HG02870 (cell line): Measurements from ENCODE around the gene SNPH.

ENCODE experiments used
- ATAC-seq: cut with Tn5 transposase; IDR thresholded peaks from one replicate; pipeline ENCODE4 v1.9.1; 2021; ENCODE audit warnings: mild to moderate bottlenecking, moderate library complexity; ENCODE audit not compliant: unreplicated experiment

The SNPH gene

DNA sequence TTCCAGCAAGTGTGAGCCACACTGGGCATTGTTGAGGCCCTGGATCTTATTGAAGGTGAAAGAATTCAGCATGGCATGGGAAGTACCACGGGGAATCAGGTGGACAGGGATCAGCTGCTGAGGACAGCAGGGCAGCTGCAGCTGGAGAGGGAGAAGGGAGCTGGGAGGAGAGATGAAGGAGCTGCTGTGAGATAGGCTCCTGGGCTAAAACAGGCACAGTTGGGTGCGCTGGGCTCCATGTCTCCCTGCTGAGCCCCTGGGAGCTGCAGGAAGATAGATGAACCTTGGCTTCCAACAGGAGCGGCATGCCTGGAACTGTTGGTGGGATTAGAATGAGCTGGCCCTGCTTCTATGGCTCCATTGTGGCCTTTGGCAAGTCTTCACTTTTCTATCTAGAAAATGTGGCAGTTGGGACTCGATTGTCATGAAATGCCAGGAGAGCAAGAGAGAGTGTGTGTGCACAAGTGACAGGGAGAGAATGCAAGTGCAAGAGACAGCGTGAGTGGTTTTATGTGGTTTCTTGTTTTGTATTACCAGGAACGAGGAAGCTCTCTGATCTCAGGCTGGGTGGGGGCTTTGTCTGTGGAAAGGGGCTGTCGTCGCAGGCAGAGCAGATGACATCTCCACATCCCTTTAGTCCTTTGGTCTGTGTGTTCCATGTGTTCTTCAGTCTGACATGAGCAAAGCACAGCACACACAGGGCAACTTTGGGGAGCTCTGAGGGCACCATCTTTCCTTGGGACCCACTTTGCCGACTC lies 20.4 kb downstream of the SNPH start:
- ATAC-seq: no peak

DNA sequence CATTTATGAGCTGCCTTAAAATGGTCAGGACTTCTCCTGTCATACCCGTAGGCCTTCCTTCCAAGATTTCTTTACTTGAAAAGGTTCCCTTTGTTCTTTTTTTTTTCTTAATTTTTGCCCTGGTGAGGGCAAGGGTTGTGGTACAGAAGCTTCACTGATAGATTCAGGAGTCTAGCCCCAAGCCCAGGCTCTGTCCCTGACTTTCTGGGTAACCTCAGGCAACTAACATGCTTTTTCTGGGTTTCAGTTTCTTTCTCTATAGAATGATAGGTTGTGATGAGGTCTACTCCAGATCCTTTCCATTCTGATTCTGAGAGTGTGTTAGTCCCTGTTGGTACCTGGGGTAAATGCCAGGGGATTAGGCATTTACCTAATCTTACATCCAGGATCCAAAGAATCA lies 21.2 kb downstream of the SNPH start:
- ATAC-seq: no peak

DNA sequence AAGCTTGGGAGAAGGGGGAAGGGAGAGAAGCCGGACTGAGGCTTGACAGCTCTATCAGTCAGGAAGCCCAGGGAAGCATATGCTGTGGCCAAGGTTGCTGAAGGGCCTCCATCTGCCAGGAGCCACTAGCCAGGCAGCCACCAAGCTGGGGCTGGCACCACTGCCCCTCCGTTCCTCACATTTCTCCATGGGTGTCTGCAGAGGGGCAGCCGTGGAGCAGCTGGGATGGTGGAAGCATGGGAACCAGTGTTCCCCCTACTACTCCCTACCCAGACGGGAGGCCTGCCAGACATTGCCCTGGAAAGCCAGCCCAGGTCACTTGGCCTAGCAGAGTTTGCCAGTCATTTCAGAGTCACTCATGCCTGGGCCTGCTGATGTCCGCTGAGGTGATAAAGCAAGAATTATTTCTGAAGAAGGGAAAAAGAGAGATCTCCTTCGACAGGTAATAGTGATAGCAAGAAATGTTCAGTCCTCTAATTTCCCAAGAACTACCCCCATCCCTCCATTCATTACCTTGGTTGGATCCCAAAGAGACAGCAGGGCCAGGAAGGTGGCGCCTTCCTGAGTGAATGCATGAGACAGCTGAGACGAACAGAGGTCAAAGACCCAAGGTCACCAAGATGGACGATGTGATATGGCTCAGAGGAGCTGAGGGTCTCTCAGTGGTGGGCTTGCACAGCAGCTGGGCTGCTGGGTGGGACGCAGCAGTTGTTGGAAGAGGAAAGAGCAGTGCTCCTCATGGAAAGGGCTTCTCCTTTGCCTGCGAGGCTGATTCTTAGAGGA lies 21.9 kb downstream of the SNPH start:
- no peak for ATAC-seq

DNA sequence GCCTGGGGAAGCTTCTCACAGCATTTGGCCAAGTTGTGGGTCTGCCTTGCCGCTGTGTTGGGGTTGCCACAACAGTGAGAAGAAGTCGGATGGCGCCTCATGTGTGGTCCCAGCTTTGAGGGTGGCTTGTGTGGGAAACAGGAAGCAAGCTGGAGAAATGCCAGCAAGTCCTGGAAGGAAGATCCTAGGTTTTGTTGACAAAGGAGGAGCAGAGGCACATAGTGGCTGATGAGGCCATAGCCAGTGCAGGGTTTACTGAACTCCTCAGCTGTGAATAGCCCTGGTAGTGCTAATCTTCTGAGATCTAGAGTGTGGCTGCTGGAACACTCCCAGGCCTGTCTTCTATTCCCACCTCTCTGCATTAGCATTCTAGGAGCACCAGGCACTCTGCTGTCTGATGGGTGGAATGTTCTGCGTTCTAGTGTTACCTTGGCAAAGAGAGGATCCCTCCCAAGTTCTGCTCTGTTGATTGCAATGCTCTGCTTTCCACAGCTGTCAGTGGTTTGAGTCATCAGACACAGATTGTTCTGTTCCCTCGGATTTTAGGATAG lies 25.2 kb downstream of the SNPH start:
- no peak for ATAC-seq

DNA sequence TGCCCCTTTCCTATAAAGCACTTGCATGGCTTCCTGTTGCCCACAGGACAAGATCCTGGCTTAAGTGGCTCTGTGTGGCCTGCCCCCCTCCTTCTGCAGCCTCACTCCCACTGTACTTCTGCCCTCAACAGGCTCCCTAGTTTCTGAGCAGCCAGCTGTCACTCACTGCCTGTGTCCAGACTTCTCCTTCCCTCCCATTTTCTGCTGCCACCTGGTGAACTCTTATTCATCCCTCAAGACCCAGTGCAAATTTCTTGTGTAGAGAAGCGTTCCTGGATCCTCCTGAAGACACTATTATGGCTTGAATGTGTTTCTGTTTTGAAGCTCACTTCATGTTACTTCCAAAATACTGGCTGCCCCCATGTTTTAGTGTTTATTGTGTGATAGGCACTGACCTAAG lies 26.5 kb downstream of the SNPH start:
- ATAC-seq: no peak

DNA sequence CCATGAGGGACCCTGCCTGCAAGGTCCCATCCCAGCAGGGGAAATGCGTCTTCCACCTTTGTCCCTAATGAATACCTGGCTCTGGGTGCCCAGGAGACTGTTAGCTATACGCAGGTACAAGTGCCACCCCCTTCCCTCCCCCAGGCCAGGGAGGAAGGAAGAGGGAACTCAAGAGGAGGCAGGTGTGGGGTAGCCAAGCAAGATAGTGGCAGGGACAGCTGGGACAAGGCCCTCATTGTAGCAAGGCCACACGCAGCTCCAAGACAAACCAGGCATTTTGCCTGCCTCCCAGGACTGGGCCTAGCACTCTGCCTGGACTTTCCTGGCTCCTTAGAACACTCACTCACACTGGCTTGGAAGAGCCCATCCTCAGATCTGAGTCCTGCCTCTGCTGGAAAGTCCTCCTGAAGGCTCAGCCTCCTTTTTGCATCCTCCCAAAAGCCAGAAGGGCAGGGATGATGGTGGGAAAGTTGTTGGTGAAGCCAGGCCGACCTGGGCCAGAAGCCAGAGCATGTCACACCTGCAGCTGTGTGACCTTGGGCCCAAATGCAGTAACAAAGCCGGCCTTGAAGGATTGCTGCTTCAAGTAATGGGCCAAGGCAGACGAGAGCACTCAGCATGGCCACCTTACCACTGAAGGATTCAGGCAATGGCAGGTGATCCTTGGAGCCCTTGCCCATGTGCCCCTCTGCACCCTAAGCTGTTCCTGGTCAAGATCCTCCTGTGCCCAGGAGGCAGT lies 27.7 kb downstream of the SNPH start:
- no peak for ATAC-seq

DNA sequence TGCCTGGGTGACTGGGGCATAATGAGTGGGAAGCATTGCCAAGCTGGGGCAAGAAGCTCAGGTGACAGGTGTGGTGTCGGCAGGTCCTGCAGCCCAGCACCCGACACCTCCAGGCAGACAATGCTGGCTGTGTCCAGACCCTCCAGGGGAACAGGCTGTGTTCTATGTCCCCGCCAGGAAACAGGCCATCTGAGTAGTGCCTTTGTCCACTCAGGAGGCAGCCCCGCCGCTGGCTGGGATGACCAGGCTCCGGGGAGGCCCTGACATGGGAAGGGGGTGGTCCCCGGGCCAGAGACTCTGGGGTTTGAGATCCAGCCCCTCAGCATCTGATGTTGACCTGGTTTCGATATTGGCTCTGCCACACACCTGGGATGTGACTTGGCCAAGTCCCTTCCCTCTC lies 28.4 kb downstream of the SNPH start:
- ATAC-seq: no peak

DNA sequence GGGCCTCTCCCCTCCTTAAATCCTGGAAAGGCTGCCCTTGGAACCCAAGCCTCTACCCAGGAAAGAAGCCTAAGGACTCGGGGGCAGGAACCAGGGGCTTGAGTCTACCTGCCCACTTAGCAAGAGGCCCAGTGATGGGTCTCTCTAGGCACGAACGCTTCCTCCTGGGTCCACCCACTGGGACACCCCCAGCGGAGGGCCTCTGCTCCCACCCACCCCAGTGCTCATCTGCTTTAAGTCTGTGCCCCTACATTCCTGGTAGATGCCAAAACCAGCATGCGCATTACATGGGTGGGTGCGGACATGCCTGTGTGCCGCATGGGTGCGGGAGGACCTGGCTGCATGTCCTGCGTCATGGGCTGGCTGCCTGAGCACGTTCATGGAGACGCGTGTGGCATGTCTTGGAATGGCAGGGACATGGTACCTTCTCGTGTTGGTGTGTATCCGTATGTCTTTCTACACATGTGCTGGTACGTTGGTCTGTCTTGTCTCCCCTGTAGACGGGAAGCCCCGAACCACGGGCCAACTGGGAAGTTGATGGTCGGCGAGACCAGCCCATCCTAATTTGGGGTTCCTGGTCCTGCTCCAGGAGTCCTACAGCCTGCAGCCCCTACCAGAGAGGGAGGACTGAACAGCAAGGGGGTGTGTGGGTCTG lies 29.3 kb downstream of the SNPH start:
- no peak for ATAC-seq

DNA sequence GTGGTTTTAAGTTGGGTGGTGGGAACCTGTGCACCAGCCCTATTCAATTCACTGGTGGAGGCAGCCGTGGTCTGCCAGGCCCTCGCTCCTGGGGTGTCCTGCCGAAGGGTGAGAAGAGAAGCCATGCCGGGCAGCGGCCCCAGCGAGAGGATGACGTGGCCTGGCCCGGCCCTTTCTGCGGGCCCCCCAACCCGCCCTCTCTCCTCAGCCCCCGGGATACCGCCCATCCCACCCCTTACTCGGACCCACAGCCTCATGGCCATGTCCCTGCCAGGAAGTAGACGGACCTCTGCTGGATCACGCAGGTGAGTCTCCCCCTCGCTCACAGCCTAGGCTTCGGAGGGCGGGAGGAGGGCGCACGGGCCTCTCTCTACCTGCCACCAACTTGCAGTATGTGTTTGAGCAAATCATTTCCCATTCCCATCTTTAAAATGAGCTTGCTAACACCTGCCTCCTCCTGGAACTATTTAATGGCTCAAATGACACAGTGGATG lies 30.1 kb downstream of the SNPH start:
- no peak for ATAC-seq

DNA sequence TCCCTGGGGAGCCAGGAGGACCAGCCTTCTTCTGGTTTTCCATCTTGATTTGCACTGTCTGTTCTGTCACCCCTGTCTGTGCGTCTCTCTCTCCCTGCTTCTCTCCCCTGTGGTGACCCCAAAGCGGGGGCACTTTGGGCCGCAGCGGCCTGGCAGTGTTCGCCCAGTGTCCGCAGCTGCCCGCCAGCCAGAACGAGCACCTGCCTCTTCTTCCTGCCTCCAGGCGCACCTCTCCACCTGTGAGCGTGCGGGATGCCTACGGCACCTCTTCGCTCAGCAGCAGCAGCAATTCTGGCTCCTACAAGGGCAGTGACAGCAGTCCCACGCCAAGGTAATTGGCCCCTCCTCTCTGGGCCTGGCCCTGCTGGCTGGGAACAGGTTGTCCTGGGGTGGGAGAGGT lies 30.8 kb downstream of the SNPH start:
- ATAC-seq: no peak

DNA sequence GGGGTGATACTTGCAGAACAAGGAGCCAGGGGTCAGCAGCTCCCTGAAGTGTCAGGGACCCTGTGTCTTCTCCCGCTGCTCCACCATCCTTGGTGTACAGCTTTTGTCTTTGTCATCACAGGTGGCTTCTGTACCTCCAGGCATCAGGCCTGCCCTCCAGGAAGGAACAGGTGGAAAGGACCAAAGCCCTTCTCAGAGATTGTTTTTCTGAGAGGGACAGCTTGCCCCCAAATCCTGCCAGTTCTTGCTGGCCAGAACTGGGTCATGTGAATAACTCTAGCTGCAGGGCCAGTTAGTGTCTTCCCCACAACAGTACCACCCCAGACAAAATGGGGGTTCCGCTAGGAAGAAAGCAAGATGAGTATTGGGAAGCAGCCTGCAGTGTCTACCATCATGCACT lies 31.4 kb downstream of the SNPH start:
- ATAC-seq: no peak

DNA sequence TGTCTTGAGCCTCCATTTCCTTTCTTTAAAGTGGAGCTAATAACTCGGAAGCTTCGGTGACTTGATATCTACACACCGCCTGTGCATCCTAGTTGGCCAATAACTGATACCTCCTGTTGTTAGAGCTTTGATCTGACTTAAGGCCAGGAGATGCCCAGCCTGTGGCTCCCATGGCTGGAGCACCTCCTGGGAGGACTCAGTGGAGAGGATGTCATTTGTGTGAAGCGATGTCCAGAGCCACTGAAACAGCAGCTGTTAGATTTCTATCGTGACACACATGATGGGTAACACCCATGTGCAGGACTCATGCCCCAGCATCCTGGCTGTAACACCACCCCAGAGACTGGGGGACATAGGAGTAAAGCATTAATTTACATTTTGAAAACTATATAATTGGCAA lies 32.1 kb downstream of the SNPH start:
- no peak for ATAC-seq

DNA sequence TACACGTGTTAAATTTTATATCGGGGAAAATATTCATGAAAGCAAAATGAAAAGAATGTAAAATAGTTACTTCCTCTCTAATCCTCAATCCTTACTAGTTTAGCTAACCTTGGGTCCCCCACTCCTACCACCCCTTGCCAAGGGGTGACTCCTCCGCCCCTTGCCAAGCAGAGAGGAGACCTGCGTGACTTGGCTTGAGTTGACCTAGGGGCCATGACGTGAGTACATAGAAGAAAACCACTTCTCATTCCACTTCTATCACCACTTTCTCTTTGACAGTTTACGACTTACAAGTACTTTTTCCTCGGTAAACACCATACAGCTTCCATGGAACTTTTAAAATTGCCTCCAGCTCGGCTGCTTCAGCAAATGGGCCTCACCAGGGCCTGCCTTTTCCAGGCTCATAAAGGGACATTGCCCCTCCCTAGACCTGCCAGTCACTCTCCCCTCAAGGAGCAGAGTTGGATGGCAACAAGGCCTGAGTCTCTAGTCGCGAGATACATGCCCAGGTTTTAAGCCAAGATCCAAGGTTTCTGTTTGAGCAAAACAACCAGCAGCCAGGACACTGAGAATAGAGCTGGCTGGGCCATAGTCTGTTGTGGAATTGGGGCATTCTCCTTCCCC lies 32.9 kb downstream of the SNPH start:
- ATAC-seq: no peak

DNA sequence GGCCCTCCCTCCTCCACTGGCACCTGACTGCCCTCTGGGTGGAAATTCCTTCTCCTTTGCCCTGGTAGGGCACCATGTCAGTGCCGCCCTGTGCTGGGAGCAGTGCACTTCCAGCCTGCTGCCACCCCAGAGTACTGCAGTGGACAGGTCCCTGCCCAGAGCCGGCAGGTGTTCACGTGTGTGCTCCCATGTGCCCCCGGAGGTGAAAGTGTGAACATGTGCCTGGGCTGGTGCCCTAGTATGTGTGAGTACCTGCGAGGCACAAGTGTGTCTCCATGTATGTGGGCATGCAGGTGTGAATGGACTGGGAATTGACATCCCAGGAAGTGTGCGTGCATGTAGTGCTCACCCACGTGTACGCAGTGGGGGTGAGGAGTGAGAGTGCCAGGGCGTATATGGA lies 33.4 kb downstream of the SNPH start:
- no peak for ATAC-seq

DNA sequence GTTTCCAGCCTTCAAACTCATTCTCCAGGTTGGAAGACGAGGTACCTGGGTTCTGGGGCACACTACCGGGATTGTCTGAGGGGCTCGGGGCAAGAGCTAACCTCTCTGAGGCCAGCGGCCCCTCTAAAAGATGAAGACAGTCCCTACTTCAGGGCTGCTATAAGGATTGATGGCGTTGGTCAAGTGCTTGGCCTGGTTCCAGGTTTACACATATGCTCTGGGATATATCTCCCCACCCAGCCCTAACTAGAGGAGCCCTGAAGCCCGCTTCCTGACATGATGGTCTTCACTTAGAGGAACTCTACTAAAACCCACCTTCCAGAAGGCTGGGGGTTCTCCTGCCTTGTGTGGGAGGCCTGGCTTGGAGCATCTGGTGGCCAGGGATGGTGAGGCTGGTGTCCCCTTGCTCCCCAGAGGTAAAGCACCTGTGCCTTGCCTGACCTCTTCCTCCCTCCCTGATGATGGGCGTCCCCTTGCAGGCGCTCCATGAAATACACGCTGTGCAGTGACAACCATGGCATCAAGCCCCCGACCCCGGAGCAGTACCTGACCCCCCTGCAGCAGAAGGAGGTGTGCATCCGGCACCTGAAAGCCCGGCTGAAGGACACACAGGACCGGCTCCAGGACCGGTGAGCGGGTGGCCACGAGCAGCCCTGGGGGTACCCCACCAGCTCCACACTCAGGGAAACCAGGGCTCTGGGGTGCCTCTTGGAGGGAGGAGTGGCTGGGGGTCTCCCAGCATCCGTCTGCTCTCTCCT lies 34.2 kb downstream of the SNPH start:
- no peak for ATAC-seq

DNA sequence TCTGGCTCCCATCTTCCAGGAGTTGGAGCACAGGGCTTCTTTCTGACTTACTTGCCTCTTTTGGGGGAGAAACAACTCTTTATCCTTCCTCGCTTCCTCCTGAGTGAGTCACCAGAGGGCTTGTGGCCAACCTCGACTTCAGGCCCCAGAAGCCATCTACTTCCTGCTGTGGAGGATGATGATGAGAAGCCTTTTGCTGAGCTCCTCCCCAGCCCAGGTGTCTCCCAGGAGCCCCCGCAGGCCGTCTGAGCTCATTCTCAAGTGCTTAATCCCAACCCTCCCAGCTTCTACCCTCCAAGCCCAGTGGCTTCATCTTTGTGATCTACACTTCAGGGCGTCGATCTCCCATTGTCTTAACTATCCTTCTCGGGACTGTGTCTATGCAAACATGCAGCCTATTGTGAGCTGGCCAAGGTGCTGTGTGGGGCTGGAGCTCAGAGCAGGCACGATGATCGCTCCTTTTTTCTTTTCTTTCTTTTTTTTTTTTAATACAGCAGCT lies 35.0 kb downstream of the SNPH start:
- no peak for ATAC-seq

DNA sequence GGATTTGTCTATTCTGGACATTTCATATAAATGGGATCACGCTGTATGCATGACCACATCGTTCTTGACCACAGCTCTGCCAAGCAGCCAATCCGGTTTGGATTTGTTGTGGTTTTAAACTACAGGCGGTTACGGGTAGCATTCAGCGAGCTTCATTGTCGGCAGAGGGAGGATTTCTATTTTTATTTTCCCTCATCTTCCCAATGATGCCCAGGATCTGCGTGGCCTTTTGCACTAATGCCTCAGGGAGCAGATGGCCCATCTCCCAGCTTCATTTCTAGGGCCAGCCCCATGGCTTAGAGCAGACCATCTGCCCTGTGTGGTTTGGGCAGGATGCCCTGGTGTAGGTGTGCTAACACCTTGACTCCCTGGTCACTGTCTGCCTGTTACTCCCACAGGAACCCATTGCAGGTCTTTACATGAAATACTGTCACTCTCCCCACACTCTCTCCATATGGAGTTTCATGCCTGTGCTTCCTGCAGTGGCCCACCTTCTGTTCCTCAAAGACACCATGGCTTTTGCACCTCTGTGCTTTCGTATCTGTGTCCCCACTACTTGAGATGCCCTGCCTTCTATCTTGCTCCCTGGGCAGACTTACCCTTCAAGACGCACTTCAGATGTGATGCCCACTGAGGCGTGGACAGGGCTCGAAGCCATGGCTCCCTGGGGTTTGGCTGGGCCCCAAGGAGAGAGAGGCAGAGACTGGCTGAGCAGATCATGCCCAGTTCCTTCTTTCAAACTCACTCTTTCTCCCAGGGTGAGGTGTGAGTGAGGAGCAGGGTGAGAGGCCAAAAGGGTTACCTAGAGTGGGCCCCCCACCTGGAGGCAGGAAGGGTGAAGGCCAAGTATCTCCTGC lies 36.8 kb downstream of the SNPH start:
- ATAC-seq: no peak

DNA sequence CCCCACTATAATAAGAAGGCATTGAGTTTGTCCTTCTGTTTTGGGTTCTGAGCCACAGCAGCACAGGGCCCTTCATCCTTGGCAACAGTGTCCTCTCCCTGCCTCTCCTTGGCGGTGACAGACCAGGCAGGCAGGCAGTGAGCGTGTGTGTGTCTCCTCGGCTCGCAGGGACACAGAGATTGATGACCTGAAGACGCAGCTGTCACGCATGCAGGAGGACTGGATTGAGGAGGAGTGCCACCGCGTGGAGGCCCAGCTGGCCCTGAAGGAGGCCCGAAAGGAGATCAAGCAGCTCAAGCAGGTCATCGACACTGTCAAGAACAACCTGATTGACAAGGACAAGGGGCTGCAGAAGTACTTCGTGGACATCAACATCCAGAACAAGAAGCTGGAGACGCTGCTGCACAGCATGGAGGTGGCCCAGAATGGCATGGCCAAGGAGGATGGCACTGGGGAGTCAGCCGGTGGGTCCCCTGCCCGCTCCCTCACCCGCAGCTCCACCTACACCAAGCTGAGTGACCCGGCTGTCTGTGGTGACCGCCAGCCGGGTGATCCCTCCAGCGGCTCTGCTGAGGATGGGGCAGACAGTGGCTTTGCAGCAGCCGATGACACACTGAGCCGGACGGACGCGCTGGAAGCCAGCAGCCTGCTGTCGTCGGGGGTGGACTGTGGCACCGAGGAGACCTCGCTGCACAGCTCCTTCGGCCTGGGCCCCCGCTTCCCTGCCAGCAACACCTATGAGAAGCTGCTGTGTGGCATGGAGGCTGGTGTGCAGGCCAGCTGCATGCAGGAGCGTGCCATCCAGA lies 38.8 kb downstream of the SNPH start:
- ATAC-seq: no peak
